ENCODE results near the gene TFEB.

Gene TFEB

DNA sequence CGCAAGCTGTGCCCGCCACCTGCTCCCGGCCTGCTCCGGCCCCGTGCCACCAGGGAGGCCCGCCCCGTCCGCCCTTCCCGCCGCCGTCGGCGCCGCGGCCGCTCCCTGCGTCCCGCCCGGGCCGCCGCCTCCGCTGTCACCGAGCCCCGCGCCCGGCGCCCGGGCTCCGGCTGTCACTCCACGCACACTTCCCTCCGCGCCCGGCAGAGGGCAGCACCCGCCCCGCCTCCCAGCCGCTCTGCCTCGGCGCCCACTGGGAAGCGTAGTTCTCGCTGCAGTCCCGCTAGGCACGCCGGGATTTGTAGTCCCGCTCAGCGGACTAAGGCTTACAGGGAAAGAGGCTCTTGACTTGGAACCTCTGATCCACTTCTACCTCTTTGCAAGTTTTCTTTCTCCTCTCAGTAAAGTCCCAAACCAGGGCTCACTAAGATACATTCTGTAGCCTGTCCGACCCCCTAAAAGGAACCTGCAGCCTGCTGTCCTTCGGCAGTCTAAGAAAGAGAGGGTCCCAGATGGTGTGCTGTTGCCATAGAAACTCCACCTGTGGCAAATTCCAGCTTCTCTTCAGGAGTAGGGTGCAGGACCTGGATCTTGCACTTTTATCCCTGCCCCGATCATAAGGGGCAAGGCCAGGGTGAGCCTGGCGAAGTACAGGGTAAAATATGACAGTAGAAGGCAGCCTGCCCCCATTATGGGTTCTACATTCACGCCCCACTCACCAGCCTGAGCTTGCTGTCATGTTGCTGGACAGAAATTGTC, at the start of gene TFEB:
Gene TFEB, minus strand, starts transcription at position 182 of the 759 bp plus-strand sequence. CDS start 44,395 bp downstream, outside the sequence.
- Mint-ChIP-seq H3K27ac (peak within 1 kb of the TSS; percentile 65), H3K4me1 (ENCODE audit: low read depth) (peaks cover 24% of the 10 kb centered on the region), H3K36me3 (ENCODE audit: low read depth) (no peaks in the 10 kb centered on the region), H3K4me3 (peak within 1 kb of the TSS; percentile 73), H3K27me3 (ENCODE audit: low read depth) (no peaks in the 10 kb centered on the region), H3K9me3 (no peaks in the 10 kb centered on the region)
- DNase-seq (ENCODE audit: low spot score), result peak; percentile 95

DNA sequence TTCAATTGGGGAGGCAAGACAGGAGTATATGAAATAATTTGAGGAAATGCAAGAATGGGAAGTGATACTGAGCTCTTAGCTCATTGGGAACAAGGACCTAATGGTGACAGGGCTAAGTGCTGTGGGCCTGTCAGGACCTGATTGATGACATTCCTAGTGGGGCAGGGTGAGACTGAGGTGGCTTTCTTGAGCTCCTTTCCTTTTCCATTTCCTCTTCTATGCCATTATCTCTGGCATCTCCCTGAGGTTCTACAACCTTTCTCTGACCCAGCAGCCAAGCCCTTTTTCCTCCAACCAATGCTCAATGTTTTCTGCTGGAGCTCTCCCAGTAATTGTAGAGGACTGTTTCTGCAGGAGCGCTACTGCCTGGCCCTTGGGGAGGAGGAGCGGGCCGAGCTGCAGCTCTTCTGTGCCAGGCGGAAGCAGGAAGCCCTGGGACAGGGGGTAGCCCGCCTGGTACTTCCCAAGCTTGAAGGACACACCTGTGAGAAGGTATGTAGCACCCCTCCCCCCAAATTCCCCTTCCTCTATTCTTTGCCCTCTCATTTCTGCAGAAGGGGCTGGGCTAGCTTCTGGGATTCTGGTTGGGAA, 49.3 kb upstream of the TFEB start:
- Mint-ChIP-seq H3K9me3 (no peaks in the 10 kb centered on the region), H3K27me3 (ENCODE audit: low read depth) (peaks cover 7% of the 10 kb centered on the region), H3K4me1 (ENCODE audit: low read depth) (peaks cover 16% of the 10 kb centered on the region), H3K36me3 (ENCODE audit: low read depth) (peaks cover 11% of the 10 kb centered on the region), H3K27ac (no peak overlapping the region), H3K4me3 (peak overlapping the region; percentile 53)
- DNase-seq (ENCODE audit: low spot score), result no peak

DNA sequence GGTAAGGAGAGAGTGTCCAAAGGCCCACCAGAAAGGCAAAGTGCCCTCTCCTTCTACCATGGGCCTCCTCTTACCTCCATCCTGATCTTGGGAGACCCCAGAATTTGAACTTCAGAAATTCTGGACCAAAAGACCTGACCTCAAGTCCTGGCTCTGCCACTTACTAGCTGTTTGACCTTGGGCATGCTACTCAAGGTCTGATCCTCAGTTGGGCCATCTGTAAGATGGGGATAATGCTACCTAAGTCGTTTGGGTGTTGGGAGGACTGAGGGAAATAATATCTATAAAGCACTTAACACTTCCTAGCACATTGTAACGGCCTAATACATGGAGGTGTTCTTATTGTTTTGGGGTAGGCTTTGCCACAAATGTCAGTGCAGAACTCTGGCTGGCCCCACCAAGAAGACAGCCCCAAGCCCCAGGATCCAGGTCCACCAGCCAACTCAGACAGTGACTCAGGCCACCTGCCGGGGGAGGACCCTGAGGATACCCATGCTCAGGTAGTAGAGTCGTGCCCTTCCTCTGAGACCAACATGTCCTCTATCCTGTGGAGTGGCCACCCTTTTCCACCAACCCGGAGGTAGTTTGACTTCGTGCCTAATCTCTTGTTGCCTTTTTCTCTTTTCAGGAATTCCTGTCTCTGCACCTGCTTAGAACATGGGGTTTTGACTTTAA, 47.8 kb upstream of the TFEB start:
- Mint-ChIP-seq H3K27me3 (ENCODE audit: low read depth) (peaks cover 7% of the 10 kb centered on the region), H3K4me3 (no peak overlapping the region), H3K9me3 (no peaks in the 10 kb centered on the region), H3K27ac (no peak overlapping the region), H3K36me3 (ENCODE audit: low read depth) (peaks cover 2% of the 10 kb centered on the region), H3K4me1 (ENCODE audit: low read depth) (peaks cover 17% of the 10 kb centered on the region)
- no peak for DNase-seq (ENCODE audit: low spot score)

DNA sequence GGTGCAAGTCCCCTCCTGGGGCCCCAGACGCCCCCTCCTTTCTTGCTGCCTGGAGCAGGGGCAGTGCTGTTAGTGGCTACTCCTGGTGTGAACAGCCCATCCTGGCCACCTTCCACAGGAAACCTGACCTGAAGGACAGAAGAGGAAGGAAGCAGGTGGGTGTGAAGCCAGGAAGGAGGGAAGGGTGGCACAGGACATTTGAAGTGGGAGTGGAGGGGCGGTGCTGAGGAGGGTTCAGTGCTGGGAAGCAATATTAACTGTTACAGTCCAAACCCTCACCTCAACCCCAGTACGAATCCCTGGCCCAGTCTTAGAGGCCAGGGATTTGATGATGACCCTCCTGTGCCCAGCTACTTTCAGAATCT, 45.9 kb upstream of the TFEB start:
- Mint-ChIP-seq H3K4me3 (peak overlapping the region; percentile 50), H3K27ac (no peak overlapping the region), H3K9me3 (no peaks in the 10 kb centered on the region), H3K36me3 (ENCODE audit: low read depth) (no peaks in the 10 kb centered on the region), H3K27me3 (ENCODE audit: low read depth) (peaks cover 7% of the 10 kb centered on the region), H3K4me1 (ENCODE audit: low read depth) (peaks cover 17% of the 10 kb centered on the region)
- DNase-seq (ENCODE audit: low spot score), result no peak

DNA sequence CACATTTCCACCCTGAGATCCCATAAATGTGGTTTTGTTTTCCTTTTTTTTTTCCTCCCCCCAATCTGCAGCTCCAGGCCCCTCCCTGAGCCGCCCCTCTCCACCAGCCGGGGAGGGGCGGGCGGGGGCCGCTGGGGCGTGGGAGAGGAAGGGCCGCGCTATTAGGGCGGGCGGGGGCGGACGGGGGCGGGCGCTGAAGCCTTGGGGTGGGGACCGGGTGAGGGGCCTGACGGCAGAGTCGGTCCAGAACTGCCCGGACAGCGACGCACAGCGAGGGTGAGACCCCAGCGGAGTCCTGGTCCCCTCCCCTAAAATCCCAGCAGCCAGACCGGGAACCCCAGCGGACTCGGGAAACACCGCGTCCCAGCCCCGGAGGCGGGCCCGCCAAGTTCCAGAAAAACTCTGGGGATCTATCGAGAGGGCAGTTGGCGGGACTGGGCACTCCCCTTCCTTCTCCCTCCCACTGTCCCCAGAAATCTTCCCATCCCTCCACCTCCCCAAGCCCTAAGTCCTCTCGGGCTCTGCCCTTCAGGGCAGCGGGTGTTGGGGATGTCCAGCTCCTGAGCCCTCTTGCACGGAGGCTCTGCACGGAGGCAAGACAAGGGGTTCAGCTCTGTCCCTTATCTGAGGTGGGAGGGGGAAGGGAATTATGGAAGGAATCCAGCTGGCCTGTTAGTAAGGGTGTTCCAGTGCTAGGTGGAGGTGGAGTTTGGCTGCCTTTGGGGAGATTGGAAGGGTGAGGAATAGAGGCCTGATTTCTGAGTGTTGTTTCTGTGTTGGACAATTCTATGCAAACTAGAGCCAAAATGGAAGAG, 45.4 kb upstream of the TFEB start, which contains the start of gene PRICKLE4:
Gene PRICKLE4, plus strand, starts transcription at position 232 of the 815 bp plus-strand sequence. CDS start 2,692 bp downstream, outside the sequence.
- H3K4me3 Mint-ChIP-seq, result peak within 1 kb of the TSS; percentile 87
- H3K27ac Mint-ChIP-seq, result peak within 1 kb of the TSS; percentile 46
- H3K9me3 Mint-ChIP-seq, result no peaks in the 10 kb centered on the region
- H3K4me1 Mint-ChIP-seq (ENCODE audit: low read depth), result peaks cover 14% of the 10 kb centered on the region
- no peak for DNase-seq (ENCODE audit: low spot score)
- H3K27me3 Mint-ChIP-seq (ENCODE audit: low read depth), result peaks cover 7% of the 10 kb centered on the region
- no peaks in the 10 kb centered on the region for H3K36me3 Mint-ChIP-seq (ENCODE audit: low read depth)

DNA sequence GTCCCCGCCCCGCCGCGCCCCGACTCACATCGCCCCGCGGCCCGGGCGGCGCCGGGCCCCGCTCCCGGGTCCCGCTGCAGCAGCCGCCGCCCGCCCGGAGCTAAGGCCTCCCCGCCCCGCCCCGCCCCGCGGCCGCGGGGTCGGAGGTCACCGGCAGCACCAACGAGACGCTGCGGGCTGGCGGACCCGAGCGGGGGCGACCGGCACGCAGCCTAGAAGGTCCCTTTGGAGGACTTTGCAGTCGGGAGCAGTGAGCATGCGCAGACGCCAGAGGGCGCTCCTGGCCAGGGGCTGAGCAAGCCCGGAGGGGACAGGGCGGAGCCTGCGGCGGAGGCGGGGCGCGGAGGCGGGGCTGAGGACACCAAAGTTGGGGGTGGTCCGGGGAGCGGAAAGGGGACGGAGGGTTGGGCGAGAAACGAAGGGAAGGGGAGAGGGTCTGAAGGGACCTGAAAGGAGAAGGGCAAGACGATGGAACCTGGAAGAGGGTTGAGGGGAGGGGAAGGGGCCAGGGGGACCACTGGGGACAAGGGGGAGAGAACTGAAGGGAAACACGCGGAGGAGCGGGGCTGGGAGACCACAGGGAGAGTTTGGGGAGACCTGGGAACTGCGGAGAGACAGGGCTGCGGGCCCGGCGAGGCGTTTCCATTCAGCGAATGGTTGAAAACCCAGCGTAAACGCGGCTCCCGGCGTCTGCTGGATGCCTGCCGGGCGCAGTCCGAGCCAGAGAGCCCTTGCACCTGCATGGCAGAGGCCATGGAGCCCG, 44.6 kb upstream of the TFEB start, which contains the start of gene FRS3:
Gene FRS3, minus strand, starts transcription at position 113 of the 763 bp plus-strand sequence. CDS start 2,913 bp downstream, outside the sequence.
- Mint-ChIP-seq H3K36me3 (ENCODE audit: low read depth) (no peaks in the 10 kb centered on the region), H3K27ac (peak within 1 kb of the TSS; percentile 65), H3K27me3 (ENCODE audit: low read depth) (peaks cover 7% of the 10 kb centered on the region), H3K9me3 (no peaks in the 10 kb centered on the region), H3K4me1 (ENCODE audit: low read depth) (peaks cover 12% of the 10 kb centered on the region), H3K4me3 (peak within 1 kb of the TSS; percentile 95)
- peak; percentile 99 for DNase-seq (ENCODE audit: low spot score)

DNA sequence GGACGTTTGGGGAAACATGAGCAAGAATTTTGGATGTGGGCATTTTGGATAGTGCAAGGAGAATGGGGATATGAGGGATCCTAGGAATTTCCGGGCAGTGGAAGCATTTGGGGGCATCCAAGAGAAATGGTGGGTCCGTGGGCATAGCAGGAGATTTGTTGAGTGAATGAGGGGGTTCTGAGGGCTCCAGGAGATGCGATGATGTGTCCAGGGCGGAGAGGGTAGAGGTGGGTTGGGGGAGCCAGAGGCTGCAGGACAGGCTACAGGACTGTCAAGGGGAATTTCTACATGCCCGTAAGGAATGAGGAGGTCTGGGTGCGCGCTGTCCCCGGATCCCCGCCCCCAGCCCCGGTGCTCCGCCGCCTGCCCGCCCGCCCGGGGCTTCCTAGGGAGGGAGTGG, 43.9 kb upstream of the TFEB start:
- Mint-ChIP-seq H3K27ac (peak overlapping the region; percentile 58), H3K36me3 (ENCODE audit: low read depth) (no peaks in the 10 kb centered on the region), H3K27me3 (ENCODE audit: low read depth) (peaks cover 7% of the 10 kb centered on the region), H3K4me1 (ENCODE audit: low read depth) (peaks cover 9% of the 10 kb centered on the region), H3K9me3 (no peaks in the 10 kb centered on the region), H3K4me3 (peak overlapping the region; percentile 95)
- no peak for DNase-seq (ENCODE audit: low spot score)

DNA sequence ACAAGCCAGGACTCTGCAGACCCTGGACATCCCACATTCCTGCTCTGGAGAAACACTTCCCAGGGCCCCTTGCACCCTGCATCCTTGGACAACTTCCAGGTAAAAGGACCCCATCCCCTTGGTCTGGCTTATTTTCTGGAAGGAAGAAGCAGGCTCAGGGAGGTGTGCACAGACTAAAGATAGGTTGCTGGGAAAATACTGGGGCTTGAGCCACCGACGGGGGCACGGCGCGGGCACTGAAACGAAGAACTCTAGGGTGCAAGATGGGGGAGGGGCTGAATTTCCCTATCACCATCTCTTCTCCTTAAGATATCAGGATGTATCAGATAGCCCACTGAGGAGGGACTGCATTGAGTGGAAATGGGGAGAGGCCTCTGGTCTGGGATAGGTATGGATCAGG, 43.5 kb upstream of the TFEB start:
- H3K9me3 Mint-ChIP-seq, result no peaks in the 10 kb centered on the region
- H3K36me3 Mint-ChIP-seq (ENCODE audit: low read depth), result no peaks in the 10 kb centered on the region
- H3K4me1 Mint-ChIP-seq (ENCODE audit: low read depth), result peaks cover 9% of the 10 kb centered on the region
- no peak for DNase-seq (ENCODE audit: low spot score)
- H3K27ac Mint-ChIP-seq, result peak overlapping the region; percentile 65
- peak overlapping the region; percentile 95 for H3K4me3 Mint-ChIP-seq
- peaks cover 7% of the 10 kb centered on the region for H3K27me3 Mint-ChIP-seq (ENCODE audit: low read depth)

DNA sequence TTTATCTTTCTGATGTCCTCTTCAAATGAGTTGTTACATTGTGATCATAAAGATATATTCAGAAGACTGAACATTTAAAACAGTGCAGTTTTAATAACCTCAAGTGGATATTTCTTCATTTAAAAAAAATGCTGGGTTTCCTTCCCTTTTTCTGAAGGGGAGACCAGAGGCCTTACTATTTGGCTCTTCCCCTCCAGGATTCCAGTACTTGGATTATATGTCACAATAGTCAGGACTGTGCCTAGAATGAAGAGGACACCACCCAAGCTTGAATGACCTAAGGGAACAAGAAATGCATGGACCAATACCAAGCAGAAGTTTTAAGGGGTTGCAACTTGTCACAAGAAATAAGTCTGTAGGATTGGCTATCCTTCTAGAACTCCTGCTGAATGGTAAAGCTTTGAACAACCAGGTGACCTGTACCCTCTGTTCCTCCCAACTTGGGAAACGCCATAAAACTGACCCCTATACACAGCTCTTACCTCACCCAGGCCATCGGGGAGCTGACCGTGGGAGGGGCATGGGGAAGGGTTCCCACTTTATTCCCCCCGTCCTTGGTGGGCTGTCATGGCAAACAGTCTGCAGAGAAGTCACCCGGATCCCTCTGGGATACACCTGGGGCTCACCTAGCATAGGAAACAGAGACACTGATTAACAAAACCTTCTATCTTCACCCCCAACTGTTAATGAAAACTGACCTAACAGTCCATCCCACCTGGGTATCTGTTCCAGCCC, 42.3 kb upstream of the TFEB start:
- Mint-ChIP-seq H3K4me3 (no peak overlapping the region), H3K9me3 (no peaks in the 10 kb centered on the region), H3K27me3 (ENCODE audit: low read depth) (peaks cover 7% of the 10 kb centered on the region), H3K27ac (no peak overlapping the region), H3K36me3 (ENCODE audit: low read depth) (no peaks in the 10 kb centered on the region), H3K4me1 (ENCODE audit: low read depth) (peaks cover 9% of the 10 kb centered on the region)
- DNase-seq (ENCODE audit: low spot score), result no peak

DNA sequence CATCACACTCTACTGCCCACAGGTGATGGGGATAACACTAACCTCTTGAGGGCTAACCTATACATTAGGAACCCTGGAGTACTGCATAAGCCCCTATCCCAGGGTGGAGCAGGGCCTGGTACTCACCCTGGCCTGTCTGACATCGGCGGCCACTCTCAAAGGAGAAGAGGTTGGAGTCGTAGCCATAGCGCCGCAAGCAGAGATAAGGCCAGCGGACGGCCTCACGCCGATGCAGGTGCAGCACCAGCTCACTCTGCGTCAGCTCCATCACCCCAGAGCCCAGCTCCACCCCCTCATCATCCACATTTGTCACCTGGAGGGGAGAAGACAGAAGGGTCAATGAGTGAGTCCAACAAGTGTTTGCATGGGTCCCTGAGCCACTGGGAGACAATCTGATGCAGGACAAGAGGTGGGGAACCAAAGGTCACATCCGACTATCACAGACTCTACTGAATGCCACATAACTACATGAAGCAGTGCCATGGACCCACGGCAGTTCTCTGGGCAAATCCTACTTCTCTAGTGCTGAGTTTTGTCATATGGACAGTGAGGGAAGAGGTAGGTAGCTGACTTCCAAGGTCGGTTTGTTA, 40.0 kb upstream of the TFEB start:
- H3K4me1 Mint-ChIP-seq (ENCODE audit: low read depth), result peaks cover 5% of the 10 kb centered on the region
- H3K27ac Mint-ChIP-seq, result no peak overlapping the region
- H3K9me3 Mint-ChIP-seq, result no peaks in the 10 kb centered on the region
- H3K4me3 Mint-ChIP-seq, result no peak overlapping the region
- no peak for DNase-seq (ENCODE audit: low spot score)
- H3K27me3 Mint-ChIP-seq (ENCODE audit: low read depth), result peaks cover 2% of the 10 kb centered on the region
- peaks cover 7% of the 10 kb centered on the region for H3K36me3 Mint-ChIP-seq (ENCODE audit: low read depth)

DNA sequence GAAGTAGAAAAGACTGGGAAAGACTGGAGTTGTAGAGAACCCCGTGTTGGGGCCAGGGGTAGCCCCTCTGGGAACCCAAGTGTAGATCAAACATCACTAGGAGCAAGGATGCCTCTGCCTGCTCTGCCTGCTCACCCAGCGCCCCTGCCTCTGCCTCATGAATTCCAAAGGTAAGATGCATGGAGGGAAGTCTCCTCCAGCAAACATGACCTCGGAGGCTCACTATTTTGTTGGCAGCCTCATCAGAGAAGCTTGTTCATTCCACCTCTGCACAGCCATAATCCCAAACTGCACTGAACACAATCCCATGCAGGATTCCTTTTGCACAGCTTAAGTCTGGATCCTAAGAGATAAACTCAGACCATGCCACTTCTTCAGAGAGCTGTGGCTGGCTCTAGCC, 39.4 kb upstream of the TFEB start:
- Mint-ChIP-seq H3K27me3 (ENCODE audit: low read depth) (no peaks in the 10 kb centered on the region), H3K27ac (no peak overlapping the region), H3K4me1 (ENCODE audit: low read depth) (peaks cover 5% of the 10 kb centered on the region), H3K4me3 (no peak overlapping the region), H3K36me3 (ENCODE audit: low read depth) (peaks cover 7% of the 10 kb centered on the region), H3K9me3 (no peaks in the 10 kb centered on the region)
- no peak for DNase-seq (ENCODE audit: low spot score)

All from T-helper 2 cell treated with Interferon-gamma antibody and Interleukin-4, amounts not matched to agents 5 μg/mL and 100 μg/mL, for 36 hours (primary cell).